ENCODE data around the gene PGBD1. TPM values are rescaled to one million over a fixed set of nuclear protein-coding genes. Genes with fewer than 3 reads are reported as not detected.
"Not testable (repeated sequence)": the region's sequence is repeated elsewhere in the genome, so short reads cannot be mapped to it uniquely, and the experiment has no call there.

Gene PGBD1
- total RNA-seq, 1 experiment from 2014 or later = 3.8 TPM

GRCh38 chr6:28311139-28311823 is 29.9 kb downstream of the PGBD1 start:
- Histone ChIP-seq H3K36me3 (ENCODE audit: control insufficient read depth, insufficient read depth, low read length) (no peaks in the 10 kb centered on the region), H3K4me1 (peaks cover 18% of the 10 kb centered on the region), H3K9me3 (no peaks in the 10 kb centered on the region; the same call in 1 of the 2 replicates), H3K27me3 (replicated peaks; ENCODE audit: control insufficient read depth, insufficient read depth, low read length) (no peaks in the 10 kb centered on the region), H3K4me3 (ENCODE audit: low read depth, low read length) (no peak overlapping the region)
- Mint-ChIP-seq H3K4me3 (ENCODE audit: unreplicated experiment) (no peak overlapping the region), H3K27me3 (ENCODE audit: insufficient read depth, unreplicated experiment) (peaks cover 3% of the 10 kb centered on the region), H3K4me1 (ENCODE audit: low read depth, unreplicated experiment) (peaks cover 11% of the 10 kb centered on the region), H3K36me3 (ENCODE audit: insufficient read depth, unreplicated experiment) (no peaks in the 10 kb centered on the region), H3K9me3 (ENCODE audit: unreplicated experiment) (peaks cover 10% of the 10 kb centered on the region), H3K27ac (ENCODE audit: unreplicated experiment) (no peak overlapping the region)
- POLR2A ChIA-PET = no interaction called here
- no peak for TF ChIP-seq CTCF (IDR thresholded peaks at IDR 0.05; ENCODE audit: insufficient read depth in 1 of 2, low read depth in 1 of 2, low read length in 1 of 2, severe bottlenecking in 1 of 2, unreplicated experiment in 1 of 2)
- no TSS peak for BruUV-seq (replicated peaks)
- CTCF ChIA-PET = no interaction called here
- intact Hi-C loops (cut with micrococcal nuclease; ENCODE audit: unreplicated experiment) = no loop called here
- no peak for DNase-seq

- Mint-ChIP-seq H3K4me1 (ENCODE audit: low read depth, unreplicated experiment) (peaks cover 11% of the 10 kb centered on the region), H3K4me3 (ENCODE audit: unreplicated experiment) (no peak overlapping the region), H3K36me3 (ENCODE audit: insufficient read depth, unreplicated experiment) (no peaks in the 10 kb centered on the region), H3K9me3 (ENCODE audit: unreplicated experiment) (peaks cover 10% of the 10 kb centered on the region), H3K27ac (ENCODE audit: unreplicated experiment) (no peak overlapping the region), H3K27me3 (ENCODE audit: insufficient read depth, unreplicated experiment) (peaks cover 3% of the 10 kb centered on the region)
- H3K27me3 ChIP-seq (replicated peaks; ENCODE audit: control insufficient read depth, insufficient read depth, low read length) = no peaks in the 10 kb centered on the region
- H3K4me3 ChIP-seq (ENCODE audit: low read depth, low read length) = no peak overlapping the region
- no peak for TF ChIP-seq CTCF (IDR thresholded peaks at IDR 0.05; ENCODE audit: insufficient read depth in 1 of 2, low read depth in 1 of 2, low read length in 1 of 2, severe bottlenecking in 1 of 2, unreplicated experiment in 1 of 2)
- CTCF ChIA-PET = no interaction called here
- DNase-seq = no peak
- no peaks in the 10 kb centered on the region; the same call in 1 of the 2 replicates for H3K9me3 ChIP-seq
- POLR2A ChIA-PET = no interaction called here
- H3K4me1 ChIP-seq = peaks cover 18% of the 10 kb centered on the region
- intact Hi-C loops (cut with micrococcal nuclease; ENCODE audit: unreplicated experiment) = no loop called here
- no TSS peak for BruUV-seq (replicated peaks)
- no peaks in the 10 kb centered on the region for H3K36me3 ChIP-seq (ENCODE audit: control insufficient read depth, insufficient read depth, low read length)
These were observed 31.6 kb downstream of the PGBD1 start for GRCh38 chr6:28312939-28313338.

GRCh38 chr6:28315628-28316027 is 34.3 kb downstream of the PGBD1 start:
- Mint-ChIP-seq H3K4me1 (ENCODE audit: low read depth, unreplicated experiment) (peaks cover 5% of the 10 kb centered on the region), H3K27me3 (ENCODE audit: insufficient read depth, unreplicated experiment) (no peaks in the 10 kb centered on the region), H3K36me3 (ENCODE audit: insufficient read depth, unreplicated experiment) (no peaks in the 10 kb centered on the region), H3K9me3 (ENCODE audit: unreplicated experiment) (no peaks in the 10 kb centered on the region), H3K4me3 (ENCODE audit: unreplicated experiment) (no peak overlapping the region), H3K27ac (ENCODE audit: unreplicated experiment) (no peak overlapping the region)
- DNase-seq = no peak
- H3K27me3 ChIP-seq (replicated peaks; ENCODE audit: control insufficient read depth, insufficient read depth, low read length) = no peaks in the 10 kb centered on the region
- peaks cover 6% of the 10 kb centered on the region for H3K4me1 ChIP-seq
- BruUV-seq (replicated peaks) = no TSS peak
- intact Hi-C loops (cut with micrococcal nuclease; ENCODE audit: unreplicated experiment) = no loop called here
- no peaks in the 10 kb centered on the region for H3K9me3 ChIP-seq
- H3K4me3 ChIP-seq (ENCODE audit: low read depth, low read length) = no peak overlapping the region
- H3K36me3 ChIP-seq (ENCODE audit: control insufficient read depth, insufficient read depth, low read length) = no peaks in the 10 kb centered on the region
- ChIA-PET POLR2A (no interaction called here), CTCF (no interaction called here)
- no peak for TF ChIP-seq CTCF (IDR thresholded peaks at IDR 0.05; ENCODE audit: insufficient read depth in 1 of 2, low read depth in 1 of 2, low read length in 1 of 2, severe bottlenecking in 1 of 2, unreplicated experiment in 1 of 2)

GRCh38 chr6:28317866-28318265 is 36.5 kb downstream of the PGBD1 start:
- H3K4me1 Mint-ChIP-seq (ENCODE audit: low read depth, unreplicated experiment); H3K9me3 ChIP-seq; H3K9me3 Mint-ChIP-seq (ENCODE audit: unreplicated experiment); POLR2A ChIA-PET; H3K27me3 ChIP-seq (replicated peaks; ENCODE audit: control insufficient read depth, insufficient read depth, low read length); H3K4me1 ChIP-seq; CTCF ChIA-PET; H3K4me3 ChIP-seq (ENCODE audit: low read depth, low read length); H3K27ac Mint-ChIP-seq (ENCODE audit: unreplicated experiment); DNase-seq; H3K36me3 Mint-ChIP-seq (ENCODE audit: insufficient read depth, unreplicated experiment); intact Hi-C loops (cut with micrococcal nuclease; ENCODE audit: unreplicated experiment); BruUV-seq (replicated peaks); H3K36me3 ChIP-seq (ENCODE audit: control insufficient read depth, insufficient read depth, low read length); H3K27me3 Mint-ChIP-seq (ENCODE audit: insufficient read depth, unreplicated experiment); H3K4me3 Mint-ChIP-seq (ENCODE audit: unreplicated experiment): not testable (repeated sequence)

Measured in Caco-2 (cell line).